ENCODE results near the gene BTBD16.

The BTBD16 gene

GRCh38 chr10:122359621-122360020, 88.5 kb downstream of the BTBD16 start:
- Histone ChIP-seq H3K27ac (no peak overlapping the region), H3K36me3 (no peaks in the 10 kb centered on the region), H3K9me3 (ENCODE audit: severe bottlenecking) (no peaks in the 10 kb centered on the region), H3K27me3 (ENCODE audit: insufficient read depth, low read depth, severe bottlenecking) (no peaks in the 10 kb centered on the region), H3K4me3 (ENCODE audit: low read depth, low read length) (no peak overlapping the region)
- DNase-seq = no peak
- no peak for TF ChIP-seq CTCF (IDR thresholded peaks at IDR 0.05; ENCODE audit: low read depth, low read length)

- no peak for TF ChIP-seq CTCF (IDR thresholded peaks at IDR 0.05; ENCODE audit: low read depth, low read length)
- no peaks in the 10 kb centered on the region for H3K9me3 ChIP-seq (ENCODE audit: severe bottlenecking)
- H3K4me3 ChIP-seq (ENCODE audit: low read depth, low read length) = no peak overlapping the region
- no peak for DNase-seq
- H3K36me3 ChIP-seq = no peaks in the 10 kb centered on the region
- H3K27me3 ChIP-seq (ENCODE audit: insufficient read depth, low read depth, severe bottlenecking) = no peaks in the 10 kb centered on the region
- no peak overlapping the region for H3K27ac ChIP-seq
These were observed 90.0 kb downstream of the BTBD16 start for GRCh38 chr10:122361046-122361445.

GRCh38 chr10:122362031-122362592, 91.0 kb downstream of the BTBD16 start:
- Histone ChIP-seq H3K9me3 (ENCODE audit: severe bottlenecking) (no peaks in the 10 kb centered on the region), H3K36me3 (no peaks in the 10 kb centered on the region), H3K27me3 (ENCODE audit: insufficient read depth, low read depth, severe bottlenecking) (no peaks in the 10 kb centered on the region), H3K4me3 (ENCODE audit: low read depth, low read length) (no peak overlapping the region), H3K27ac (no peak overlapping the region)
- DNase-seq = no peak
- no peak for TF ChIP-seq CTCF (IDR thresholded peaks at IDR 0.05; ENCODE audit: low read depth, low read length)

GRCh38 chr10:122362621-122363020, 91.5 kb downstream of the BTBD16 start:
- H3K9me3 ChIP-seq (ENCODE audit: severe bottlenecking) = peaks cover 3% of the 10 kb centered on the region
- TF ChIP-seq CTCF (IDR thresholded peaks at IDR 0.05; ENCODE audit: low read depth, low read length) = no peak
- DNase-seq = no peak

GRCh38 chr10:122363311-122363710, 92.2 kb downstream of the BTBD16 start:
- Histone ChIP-seq H3K27ac (no peak overlapping the region), H3K27me3 (ENCODE audit: insufficient read depth, low read depth, severe bottlenecking) (no peaks in the 10 kb centered on the region), H3K9me3 (ENCODE audit: severe bottlenecking) (peaks cover 3% of the 10 kb centered on the region), H3K36me3 (no peaks in the 10 kb centered on the region), H3K4me3 (ENCODE audit: low read depth, low read length) (no peak overlapping the region)
- no peak for DNase-seq
- no peak for TF ChIP-seq CTCF (IDR thresholded peaks at IDR 0.05; ENCODE audit: low read depth, low read length)

More at GRCh38 chr10:122362621-122363020, 91.5 kb downstream of the BTBD16 start:
- no peaks in the 10 kb centered on the region for H3K27me3 ChIP-seq (ENCODE audit: insufficient read depth, low read depth, severe bottlenecking)
- no peak overlapping the region for H3K4me3 ChIP-seq (ENCODE audit: low read depth, low read length)
- no peaks in the 10 kb centered on the region for H3K36me3 ChIP-seq
- H3K27ac ChIP-seq = no peak overlapping the region
